Left ventricle myocardium inferior (tissue), 1 donor: ENCODE measurements around the gene SNRPF. TPM values are rescaled to one million over a fixed set of nuclear protein-coding genes. Genes with fewer than 3 reads are reported as not detected.
"Not testable (repeated sequence)": the region's sequence is repeated elsewhere in the genome, so short reads cannot be mapped to it uniquely, and the experiment has no call there.

Experiments used
- DNase-seq: peaks from one replicate; pipeline ENCODE4 v3.0.0-alpha.2; 2020
- H3K27ac ChIP-seq: fragments of 200-600 bp; replicated peaks from 2 replicates; pipeline ENCODE4 v1.8.0; 2021
- H3K27me3 ChIP-seq: fragments of 200-600 bp; 2 replicates; pipeline ENCODE4 v1.8.0; 2021; ENCODE audit warnings: low read depth
- H3K36me3 ChIP-seq: fragments of 200-600 bp; 2 replicates; pipeline ENCODE4 v1.8.0; 2021
- H3K4me1 ChIP-seq: fragments of 200-600 bp; 2 replicates; pipeline ENCODE4 v1.8.0; 2021
- H3K4me3 ChIP-seq: fragments of 200-600 bp; 2 replicates; pipeline ENCODE4 v1.8.0; 2021; ENCODE audit warnings: mild to moderate bottlenecking, moderate library complexity
- H3K9me3 ChIP-seq: fragments of 200-600 bp; replicated peaks from 2 replicates; pipeline ENCODE4 v1.8.0; 2021
- CTCF ChIP-seq: fragments of 200-600 bp; IDR thresholded peaks from 2 replicates; pipeline ENCODE4 v1.8.0; 2021; ENCODE audit warnings: antibody characterized with exemption, mild to moderate bottlenecking, borderline replicate concordance
- intact Hi-C: fragments of 100-400 bp; cut with micrococcal nuclease; formaldehyde crosslinking; loops from one replicate; pipeline ENCODE4 v1.11.0; 2022
- long read RNA-seq: library from polyadenylated mRNA; unstranded; transcript quantifications from one replicate; pipeline ENCODE4 v2.0.0, GENCODE V29; 2021
- total RNA-seq: library from RNA; stranded (reverse); fragmentation: NEBNext Ultra II Directional; extraction: Animal tissue kit (Norgen Biotek cat#: 25700); gene quantifications from one replicate; pipeline ENCODE4 v1.2.1, GENCODE V29; 2021
- donor health status: DM: no; HTN: yes; CAD: no; lungs with severe emphysema.

Gene SNRPF
- total RNA-seq = 10.7 TPM
- long read RNA-seq, transcript SNRPF-201 (4 exons, 1,389 nt) = major isoform, 15 of 16 reads
- long read RNA-seq, partial matches to known transcripts = 1 of 16 reads
- long read RNA-seq, other reads (novel, unspliced or antisense) = 0 of 16 reads

DNA sequence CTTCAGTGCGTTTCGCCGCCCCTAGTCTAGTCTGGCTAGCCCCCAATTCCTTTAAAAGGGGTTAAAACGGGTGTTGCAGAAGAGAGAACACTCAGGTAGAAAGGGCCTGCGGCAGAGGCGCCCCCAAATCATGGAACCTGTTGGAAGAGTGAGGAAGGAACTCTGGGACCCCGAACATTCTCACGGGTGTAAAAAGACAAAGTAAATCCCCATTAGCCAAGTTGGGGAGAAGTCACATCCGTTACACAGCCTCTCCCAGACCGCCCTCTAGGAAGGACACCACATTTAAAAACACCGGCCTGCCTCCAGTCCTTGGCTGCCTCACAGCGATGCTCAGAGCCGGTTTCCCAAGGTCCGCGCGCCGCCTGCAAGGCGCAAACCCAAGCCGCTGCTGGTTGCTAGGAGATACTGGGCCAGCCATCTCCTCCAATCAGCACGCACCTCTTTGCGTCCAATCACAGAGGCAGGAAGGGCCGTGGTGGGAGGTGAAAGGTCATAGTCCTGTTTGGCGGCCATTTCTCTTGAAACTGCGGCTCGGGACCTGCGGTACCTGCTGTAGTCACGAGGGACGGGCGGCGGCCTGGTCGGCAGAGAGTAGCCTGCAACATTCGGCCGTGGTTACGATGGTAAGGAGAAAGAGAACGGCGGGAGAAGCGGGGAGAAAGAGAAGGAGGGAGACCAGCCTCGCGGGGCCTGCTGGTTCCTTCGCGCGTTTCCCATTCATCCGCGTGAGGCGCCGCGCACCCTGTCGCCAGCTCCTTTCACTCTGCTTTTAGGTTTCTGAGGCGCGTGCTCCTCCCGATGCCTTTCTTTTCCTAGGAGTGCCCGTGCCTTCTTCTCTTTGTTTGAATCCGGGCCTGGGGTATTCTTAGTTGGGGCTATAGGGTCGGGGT is at the start of gene SNRPF:
Gene SNRPF, plus strand, starts transcription at position 502 of the 893 bp plus-strand sequence. Its CDS starts 122 bp downstream, at position 624.
- Histone ChIP-seq H3K27me3 (no peaks in the 10 kb centered on the region), H3K9me3 (peaks cover 3% of the 10 kb centered on the region), H3K36me3 (peaks cover 29% of the 10 kb centered on the region), H3K4me3 (peak within 1 kb of the TSS; percentile 95), H3K27ac (peak within 1 kb of the TSS; percentile 85), H3K4me1 (peaks cover 35% of the 10 kb centered on the region)
- peak; percentile 31 for TF ChIP-seq CTCF
- DNase-seq = peak; percentile 92
- intact Hi-C loops = loop anchor here (10.0 kb wide), 1 partner anchor 624 kb away; no protein-coding TSS in a partner anchor

DNA sequence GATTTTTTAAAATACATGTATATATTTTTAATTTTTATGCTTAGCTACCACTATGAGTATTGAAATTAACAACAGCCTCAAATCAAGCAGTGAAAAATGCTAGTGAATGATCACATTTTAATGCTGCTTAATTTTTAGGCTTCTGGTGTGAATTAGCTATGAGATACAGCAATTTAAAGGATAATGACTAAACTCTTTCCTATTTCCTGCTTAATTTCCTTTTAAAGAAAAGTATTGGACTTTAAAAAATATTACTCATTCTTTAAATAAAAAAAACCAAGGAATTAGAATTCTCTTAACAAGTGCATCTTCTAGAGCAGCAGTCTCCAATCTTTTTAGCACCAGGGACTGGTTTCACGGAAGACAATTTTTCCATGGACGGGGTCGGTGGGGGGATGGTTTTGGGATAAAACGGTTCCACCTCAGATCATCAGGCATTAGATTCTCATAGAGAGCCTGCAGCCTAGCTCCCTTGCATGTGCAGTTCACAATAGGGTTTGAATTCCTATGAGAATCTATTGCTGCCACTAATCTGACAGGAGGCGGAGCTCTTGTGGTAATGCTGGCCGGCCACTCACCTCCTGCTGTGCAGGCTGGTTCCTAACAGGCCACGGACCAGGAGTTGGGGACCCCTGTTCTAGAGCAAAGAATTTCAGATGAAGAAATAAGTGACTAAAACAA is 49.6 kb upstream of the SNRPF start:
- no peak for TF ChIP-seq CTCF
- peaks cover 2% of the 10 kb centered on the region for H3K4me1 ChIP-seq
- no peaks in the 10 kb centered on the region for H3K9me3 ChIP-seq
- no peak overlapping the region for H3K4me3 ChIP-seq
- no peak for DNase-seq
- no peaks in the 10 kb centered on the region for H3K27me3 ChIP-seq
- intact Hi-C loops = no loop called here
- no peaks in the 10 kb centered on the region for H3K36me3 ChIP-seq
- H3K27ac ChIP-seq = no peak overlapping the region

- no peak for DNase-seq
- no peaks in the 10 kb centered on the region for H3K9me3 ChIP-seq
- intact Hi-C loops = no loop called here
- TF ChIP-seq CTCF = no peak
- no peak overlapping the region for H3K27ac ChIP-seq
- H3K4me3 ChIP-seq = no peak overlapping the region
- no peaks in the 10 kb centered on the region for H3K36me3 ChIP-seq
- H3K27me3 ChIP-seq = no peaks in the 10 kb centered on the region
- H3K4me1 ChIP-seq = peaks cover 2% of the 10 kb centered on the region
These were observed 48.3 kb upstream of the SNRPF start for GRCh38 chr12:95810411-95810810.

DNA sequence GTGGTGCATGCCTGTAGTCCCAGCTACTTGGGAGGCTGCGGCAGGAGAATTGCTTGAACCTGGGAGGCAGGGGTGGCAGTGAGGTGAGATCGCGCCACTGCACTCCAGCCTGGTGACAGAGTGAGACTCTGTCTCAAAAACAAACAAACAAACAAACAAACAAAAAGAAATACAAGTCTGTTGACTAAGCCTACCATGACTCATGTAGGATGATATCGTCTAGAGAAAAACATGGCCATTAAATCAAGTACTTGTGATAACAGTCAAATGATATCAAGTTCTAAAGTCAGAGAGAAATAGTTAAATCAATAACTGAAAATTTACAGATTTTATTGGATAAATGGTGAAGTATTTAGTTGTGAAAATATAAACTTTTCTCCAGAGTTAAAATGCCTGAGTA is 46.6 kb upstream of the SNRPF start:
- H3K9me3 ChIP-seq, H3K36me3 ChIP-seq, intact Hi-C loops, H3K27me3 ChIP-seq, H3K4me3 ChIP-seq, H3K4me1 ChIP-seq, H3K27ac ChIP-seq, DNase-seq: not testable (repeated sequence)

DNA sequence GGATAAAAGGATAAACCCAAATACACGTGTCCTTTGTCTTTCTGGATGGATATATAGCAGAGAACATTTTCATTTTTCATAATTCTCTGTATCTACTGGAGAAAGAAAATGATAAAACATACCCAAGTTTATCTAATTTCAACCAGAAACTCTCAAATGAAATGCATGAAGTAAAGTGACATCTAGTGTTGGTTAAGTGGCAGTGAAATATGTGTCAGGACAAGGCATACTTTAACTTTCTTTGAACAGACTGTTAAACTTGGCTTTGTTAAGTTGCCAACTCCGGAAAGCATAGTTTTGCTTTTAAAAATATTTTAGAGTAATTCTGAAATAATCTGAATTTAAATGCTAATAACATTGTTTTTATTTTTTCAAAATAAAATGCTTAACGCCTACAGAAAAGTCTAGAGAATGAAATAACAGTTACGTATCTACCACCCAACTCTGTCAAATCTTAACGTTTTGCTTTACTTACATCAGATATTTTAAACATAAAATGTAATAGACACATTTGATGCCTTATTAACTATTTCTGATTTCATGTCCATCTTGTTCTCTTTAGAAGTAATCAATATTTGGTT is 43.0 kb upstream of the SNRPF start:
- no peaks in the 10 kb centered on the region for H3K27me3 ChIP-seq
- TF ChIP-seq CTCF = peak; percentile 85
- DNase-seq = no peak
- intact Hi-C loops = loop anchor here (2.0 kb wide), 1 partner anchor 233 kb away; no protein-coding TSS in a partner anchor
- no peak overlapping the region for H3K27ac ChIP-seq
- H3K4me3 ChIP-seq = no peak overlapping the region
- H3K9me3 ChIP-seq = no peaks in the 10 kb centered on the region
- H3K36me3 ChIP-seq = no peaks in the 10 kb centered on the region
- peaks cover 6% of the 10 kb centered on the region for H3K4me1 ChIP-seq
